ENCODE data around the gene CMYA5.

The CMYA5 gene

GRCh38 chr5:79806741-79807140 lies 117.1 kb downstream of the CMYA5 start:
- H3K9ac ChIP-seq (ENCODE audit: low read depth in 1 of 2, low read length in 2 of 2) = no peak overlapping the region
- peaks cover 0 to 3% of the 10 kb centered on the region in 2 donors for H3K4me1 ChIP-seq (ENCODE audit: control insufficient read depth in 2 of 2, insufficient read depth in 2 of 2, low read length in 2 of 2)
- H3K4me3 ChIP-seq (ENCODE audit: low read length in 2 of 2) = no peak overlapping the region
- H3K27me3 ChIP-seq (ENCODE audit: control insufficient read depth in 2 of 2, insufficient read depth in 2 of 2, low read length in 2 of 2) = no peaks in the 10 kb centered on the region
- no peaks in the 10 kb centered on the region for H3K9me3 ChIP-seq (ENCODE audit: control insufficient read depth in 2 of 2, low read length in 2 of 2)
- H3K27ac ChIP-seq (ENCODE audit: low read depth in 2 of 2, low read length in 2 of 2) = no peak overlapping the region
- no peaks in the 10 kb centered on the region for H3K36me3 ChIP-seq (ENCODE audit: control insufficient read depth in 2 of 2, insufficient read depth in 2 of 2, low read length in 2 of 2)

- H3K9me3 ChIP-seq (ENCODE audit: control insufficient read depth in 2 of 2, low read length in 2 of 2) = no peaks in the 10 kb centered on the region
- no peak overlapping the region for H3K9ac ChIP-seq (ENCODE audit: low read depth in 1 of 2, low read length in 2 of 2)
- no peak overlapping the region for H3K4me3 ChIP-seq (ENCODE audit: low read length in 2 of 2)
- no peaks in the 10 kb centered on the region for H3K36me3 ChIP-seq (ENCODE audit: control insufficient read depth in 2 of 2, insufficient read depth in 2 of 2, low read length in 2 of 2)
- no peaks in the 10 kb centered on the region for H3K27me3 ChIP-seq (ENCODE audit: control insufficient read depth in 2 of 2, insufficient read depth in 2 of 2, low read length in 2 of 2)
- H3K27ac ChIP-seq (ENCODE audit: low read depth in 2 of 2, low read length in 2 of 2) = no peak overlapping the region
- no peaks in the 10 kb centered on the region for H3K4me1 ChIP-seq (ENCODE audit: control insufficient read depth in 2 of 2, insufficient read depth in 2 of 2, low read length in 2 of 2)
Measured at GRCh38 chr5:79809743-79810142, 120.1 kb downstream of the CMYA5 start.

GRCh38 chr5:79811081-79811480 lies 121.4 kb downstream of the CMYA5 start:
- Histone ChIP-seq H3K9me3 (ENCODE audit: control insufficient read depth in 2 of 2, low read length in 2 of 2) (no peaks in the 10 kb centered on the region), H3K36me3 (ENCODE audit: control insufficient read depth in 2 of 2, insufficient read depth in 2 of 2, low read length in 2 of 2) (no peaks in the 10 kb centered on the region), H3K9ac (ENCODE audit: low read depth in 1 of 2, low read length in 2 of 2) (no peak overlapping the region), H3K4me1 (ENCODE audit: control insufficient read depth in 2 of 2, insufficient read depth in 2 of 2, low read length in 2 of 2) (no peaks in the 10 kb centered on the region), H3K4me3 (ENCODE audit: low read length in 2 of 2) (no peak overlapping the region), H3K27me3 (ENCODE audit: control insufficient read depth in 2 of 2, insufficient read depth in 2 of 2, low read length in 2 of 2) (peaks cover 0 to 3% of the 10 kb centered on the region in 2 donors), H3K27ac (ENCODE audit: low read depth in 2 of 2, low read length in 2 of 2) (no peak overlapping the region)

- no peak overlapping the region for H3K4me3 ChIP-seq (ENCODE audit: low read length in 2 of 2)
- no peaks in the 10 kb centered on the region for H3K36me3 ChIP-seq (ENCODE audit: control insufficient read depth in 2 of 2, insufficient read depth in 2 of 2, low read length in 2 of 2)
- no peaks in the 10 kb centered on the region for H3K9me3 ChIP-seq (ENCODE audit: control insufficient read depth in 2 of 2, low read length in 2 of 2)
- no peak overlapping the region for H3K27ac ChIP-seq (ENCODE audit: low read depth in 2 of 2, low read length in 2 of 2)
- no peaks in the 10 kb centered on the region for H3K4me1 ChIP-seq (ENCODE audit: control insufficient read depth in 2 of 2, insufficient read depth in 2 of 2, low read length in 2 of 2)
- peaks cover 0 to 3% of the 10 kb centered on the region in 2 donors for H3K27me3 ChIP-seq (ENCODE audit: control insufficient read depth in 2 of 2, insufficient read depth in 2 of 2, low read length in 2 of 2)
- H3K9ac ChIP-seq (ENCODE audit: low read depth in 1 of 2, low read length in 2 of 2) = no peak overlapping the region
Measured at GRCh38 chr5:79811904-79812303, 122.3 kb downstream of the CMYA5 start.

GRCh38 chr5:79814699-79815098 lies 125.1 kb downstream of the CMYA5 start:
- Histone ChIP-seq H3K36me3 (ENCODE audit: control insufficient read depth in 2 of 2, insufficient read depth in 2 of 2, low read length in 2 of 2) (no peaks in the 10 kb centered on the region), H3K9me3 (ENCODE audit: control insufficient read depth in 2 of 2, low read length in 2 of 2) (no peaks in the 10 kb centered on the region), H3K27me3 (ENCODE audit: control insufficient read depth in 2 of 2, insufficient read depth in 2 of 2, low read length in 2 of 2) (peaks cover 0 to 3% of the 10 kb centered on the region in 2 donors), H3K9ac (ENCODE audit: low read depth in 1 of 2, low read length in 2 of 2) (no peak overlapping the region), H3K27ac (ENCODE audit: low read depth in 2 of 2, low read length in 2 of 2) (no peak overlapping the region), H3K4me3 (ENCODE audit: low read length in 2 of 2) (no peak overlapping the region), H3K4me1 (ENCODE audit: control insufficient read depth in 2 of 2, insufficient read depth in 2 of 2, low read length in 2 of 2) (no peaks in the 10 kb centered on the region)

- Histone ChIP-seq H3K9me3 (ENCODE audit: control insufficient read depth in 2 of 2, low read length in 2 of 2) (no peaks in the 10 kb centered on the region), H3K9ac (ENCODE audit: low read depth in 1 of 2, low read length in 2 of 2) (no peak overlapping the region), H3K4me1 (ENCODE audit: control insufficient read depth in 2 of 2, insufficient read depth in 2 of 2, low read length in 2 of 2) (no peaks in the 10 kb centered on the region), H3K27me3 (ENCODE audit: control insufficient read depth in 2 of 2, insufficient read depth in 2 of 2, low read length in 2 of 2) (peaks cover 0 to 3% of the 10 kb centered on the region in 2 donors), H3K36me3 (ENCODE audit: control insufficient read depth in 2 of 2, insufficient read depth in 2 of 2, low read length in 2 of 2) (no peaks in the 10 kb centered on the region), H3K4me3 (ENCODE audit: low read length in 2 of 2) (no peak overlapping the region), H3K27ac (ENCODE audit: low read depth in 2 of 2, low read length in 2 of 2) (no peak overlapping the region)
Measured at GRCh38 chr5:79816014-79816413, 126.4 kb downstream of the CMYA5 start.

GRCh38 chr5:79820648-79821047 lies 131.0 kb downstream of the CMYA5 start:
- no peak overlapping the region for H3K27ac ChIP-seq (ENCODE audit: low read depth in 2 of 2, low read length in 2 of 2)
- H3K9me3 ChIP-seq (ENCODE audit: control insufficient read depth in 2 of 2, low read length in 2 of 2) = no peaks in the 10 kb centered on the region
- no peaks in the 10 kb centered on the region for H3K36me3 ChIP-seq (ENCODE audit: control insufficient read depth in 2 of 2, insufficient read depth in 2 of 2, low read length in 2 of 2)
- H3K27me3 ChIP-seq (ENCODE audit: control insufficient read depth in 2 of 2, insufficient read depth in 2 of 2, low read length in 2 of 2) = no peaks in the 10 kb centered on the region
- no peak overlapping the region for H3K9ac ChIP-seq (ENCODE audit: low read depth in 1 of 2, low read length in 2 of 2)
- no peaks in the 10 kb centered on the region for H3K4me1 ChIP-seq (ENCODE audit: control insufficient read depth in 2 of 2, insufficient read depth in 2 of 2, low read length in 2 of 2)
- no peak overlapping the region for H3K4me3 ChIP-seq (ENCODE audit: low read length in 2 of 2)

- Histone ChIP-seq H3K27me3 (ENCODE audit: control insufficient read depth in 2 of 2, insufficient read depth in 2 of 2, low read length in 2 of 2) (no peaks in the 10 kb centered on the region), H3K9me3 (ENCODE audit: control insufficient read depth in 2 of 2, low read length in 2 of 2) (no peaks in the 10 kb centered on the region), H3K4me1 (ENCODE audit: control insufficient read depth in 2 of 2, insufficient read depth in 2 of 2, low read length in 2 of 2) (no peaks in the 10 kb centered on the region), H3K27ac (ENCODE audit: low read depth in 2 of 2, low read length in 2 of 2) (no peak overlapping the region), H3K9ac (ENCODE audit: low read depth in 1 of 2, low read length in 2 of 2) (no peak overlapping the region), H3K4me3 (ENCODE audit: low read length in 2 of 2) (no peak overlapping the region), H3K36me3 (ENCODE audit: control insufficient read depth in 2 of 2, insufficient read depth in 2 of 2, low read length in 2 of 2) (no peaks in the 10 kb centered on the region)
Measured at GRCh38 chr5:79824444-79824843, 134.8 kb downstream of the CMYA5 start.

- Histone ChIP-seq H3K27ac (ENCODE audit: low read depth in 2 of 2, low read length in 2 of 2) (no peak overlapping the region), H3K27me3 (ENCODE audit: control insufficient read depth in 2 of 2, insufficient read depth in 2 of 2, low read length in 2 of 2) (no peaks in the 10 kb centered on the region), H3K36me3 (ENCODE audit: control insufficient read depth in 2 of 2, insufficient read depth in 2 of 2, low read length in 2 of 2) (no peaks in the 10 kb centered on the region), H3K9ac (ENCODE audit: low read depth in 1 of 2, low read length in 2 of 2) (no peak overlapping the region), H3K4me1 (ENCODE audit: control insufficient read depth in 2 of 2, insufficient read depth in 2 of 2, low read length in 2 of 2) (no peaks in the 10 kb centered on the region), H3K9me3 (ENCODE audit: control insufficient read depth in 2 of 2, low read length in 2 of 2) (no peaks in the 10 kb centered on the region), H3K4me3 (ENCODE audit: low read length in 2 of 2) (no peak overlapping the region)
Measured at GRCh38 chr5:79825802-79826201, 136.2 kb downstream of the CMYA5 start.

- no peaks in the 10 kb centered on the region for H3K27me3 ChIP-seq (ENCODE audit: control insufficient read depth in 2 of 2, insufficient read depth in 2 of 2, low read length in 2 of 2)
- no peaks in the 10 kb centered on the region for H3K9me3 ChIP-seq (ENCODE audit: control insufficient read depth in 2 of 2, low read length in 2 of 2)
- H3K4me1 ChIP-seq (ENCODE audit: control insufficient read depth in 2 of 2, insufficient read depth in 2 of 2, low read length in 2 of 2) = no peaks in the 10 kb centered on the region
- H3K4me3 ChIP-seq (ENCODE audit: low read length in 2 of 2) = no peak overlapping the region
- H3K36me3 ChIP-seq (ENCODE audit: control insufficient read depth in 2 of 2, insufficient read depth in 2 of 2, low read length in 2 of 2) = no peaks in the 10 kb centered on the region
- H3K27ac ChIP-seq (ENCODE audit: low read depth in 2 of 2, low read length in 2 of 2) = no peak overlapping the region
- H3K9ac ChIP-seq (ENCODE audit: low read depth in 1 of 2, low read length in 2 of 2) = no peak overlapping the region
Measured at GRCh38 chr5:79827159-79827629, 137.6 kb downstream of the CMYA5 start.

- no peaks in the 10 kb centered on the region for H3K9me3 ChIP-seq (ENCODE audit: control insufficient read depth in 2 of 2, low read length in 2 of 2)
- no peaks in the 10 kb centered on the region for H3K4me1 ChIP-seq (ENCODE audit: control insufficient read depth in 2 of 2, insufficient read depth in 2 of 2, low read length in 2 of 2)
- no peaks in the 10 kb centered on the region for H3K36me3 ChIP-seq (ENCODE audit: control insufficient read depth in 2 of 2, insufficient read depth in 2 of 2, low read length in 2 of 2)
- H3K27ac ChIP-seq (ENCODE audit: low read depth in 2 of 2, low read length in 2 of 2) = no peak overlapping the region
- no peak overlapping the region for H3K4me3 ChIP-seq (ENCODE audit: low read length in 2 of 2)
- H3K27me3 ChIP-seq (ENCODE audit: control insufficient read depth in 2 of 2, insufficient read depth in 2 of 2, low read length in 2 of 2) = no peaks in the 10 kb centered on the region
- H3K9ac ChIP-seq (ENCODE audit: low read depth in 1 of 2, low read length in 2 of 2) = no peak overlapping the region
Measured at GRCh38 chr5:79829260-79829659, 139.6 kb downstream of the CMYA5 start.

Data from mucosa of rectum (tissue), 2 donors.